GM10248 (cell line): ENCODE data around the gene OAS3.

Experiments used
- CTCF ChIA-PET: fragments of 300-600 bp; sonication (Branson Sonifier 250); formaldehyde crosslinking; extraction: SDS; loops from one replicate; lab custom pipeline; 2021; ENCODE audit warnings: antibody characterized with exemption; lab: Yijun Ruan, JAX
- POLR2A ChIA-PET: fragments of 350-650 bp; sonication (Branson Sonifier 250); formaldehyde crosslinking; extraction: SDS; loops from one replicate; lab custom pipeline; 2020; ENCODE audit warnings: antibody characterized with exemption; lab: Yijun Ruan, JAX
- DNase-seq: peaks from one replicate; pipeline ENCODE4 v3.0.0; 2012; ENCODE audit errors: extremely low spot score
- CTCF ChIP-seq: IDR thresholded peaks from 2 replicates; pipeline ENCODE4 v1.5.1; 2012; ENCODE audit warnings: mild to moderate bottlenecking, low read depth; ENCODE audit errors: extremely low read depth, missing control alignments, control extremely low read depth

OAS3 gene

GRCh38 chr12:113000433-113000832 is 62.2 kb downstream of the OAS3 start:
- POLR2A ChIA-PET = interaction anchor here (0.6 kb wide), 1 partner anchor 1162 kb away, joined by 5 read pairs; no protein-coding TSS in a partner anchor
- CTCF ChIA-PET = interaction anchor here (1.3 kb wide), 1 partner anchor 174 kb away, joined by 3 read pairs; no protein-coding TSS in a partner anchor
- no peak for TF ChIP-seq CTCF
- no peak for DNase-seq

GRCh38 chr12:113002155-113002554 is 63.9 kb downstream of the OAS3 start:
- no peak for DNase-seq
- POLR2A ChIA-PET = no interaction called here
- CTCF ChIA-PET = interaction anchor here (1.5 kb wide), 1 partner anchor 9 kb away, joined by 4 read pairs; no protein-coding TSS in a partner anchor
- no peak for TF ChIP-seq CTCF

GRCh38 chr12:113002676-113003075 is 64.4 kb downstream of the OAS3 start:
- no peak for TF ChIP-seq CTCF
- ChIA-PET POLR2A (no interaction called here), CTCF (interaction anchor here (1.1 to 1.5 kb wide), 2 partner anchors 10 to 46 kb away, joined by 3 to 4 read pairs; no protein-coding TSS in a partner anchor)
- DNase-seq = no peak

- ChIA-PET CTCF (interaction anchor here (1.0 to 1.5 kb wide), 3 partner anchors 11 to 45 kb away, joined by 3 to 4 read pairs (median 3); no protein-coding TSS in a partner anchor), POLR2A (no interaction called here)
- DNase-seq = no peak
- TF ChIP-seq CTCF = no peak
These were observed 65.4 kb downstream of the OAS3 start for GRCh38 chr12:113003636-113004035.

GRCh38 chr12:113005762-113006161 is 67.5 kb downstream of the OAS3 start:
- no peak for DNase-seq
- CTCF ChIA-PET = interaction anchor here (0.7 to 3.4 kb wide), 7 partner anchors 8 to 167 kb away, joined by 3 to 25 read pairs (median 6); no protein-coding TSS in a partner anchor
- no peak for TF ChIP-seq CTCF
- POLR2A ChIA-PET = no interaction called here

- no peak for TF ChIP-seq CTCF
- POLR2A ChIA-PET = no interaction called here
- no peak for DNase-seq
- CTCF ChIA-PET = interaction anchor here (0.7 to 3.4 kb wide), 7 partner anchors 9 to 167 kb away, joined by 3 to 25 read pairs (median 6); no protein-coding TSS in a partner anchor
These were observed 67.9 kb downstream of the OAS3 start for GRCh38 chr12:113006206-113006605.

GRCh38 chr12:113006641-113007040 is 68.4 kb downstream of the OAS3 start:
- no peak for TF ChIP-seq CTCF
- POLR2A ChIA-PET = no interaction called here
- CTCF ChIA-PET = interaction anchor here (0.7 to 3.4 kb wide), 10 partner anchors 9 to 167 kb away, joined by 3 to 25 read pairs (median 4); no protein-coding TSS in a partner anchor
- DNase-seq = no peak
